Gastrocnemius medialis (tissue), 4 donors: ENCODE data around the gene GSTM3. TPM values are rescaled to one million over a fixed set of nuclear protein-coding genes. Genes with fewer than 3 reads are reported as not detected.

Experiments
- ATAC-seq, 2 donors: fragments of 150-250 bp; one replicate each; pipeline ENCODE4 v1.9.1; 2016
- DNase-seq, 2 donors: peaks; one replicate each; pipeline ENCODE4 v3.0.0-alpha.2; 2019
- H3K27ac ChIP-seq, 4 donors: fragments of 200-600 bp; sonication (generic); 1 replicate in 1 of 4; 2 replicates in 3 of 4; pipeline ENCODE4 v1.5.1; 2016 to 2018; ENCODE audit warnings: mild to moderate bottlenecking in 2 of 4, moderate library complexity in 1 of 4
- H3K27me3 ChIP-seq, 3 donors: fragments of 200-600 bp; sonication (generic) in 2 of 3; 1 replicate in 1 of 3; 2 replicates in 2 of 3; pipeline versions ENCODE4 v1.5.1 to v1.6.0; 2016 to 2019; ENCODE audit warnings: mild to moderate bottlenecking in 1 of 3, moderate library complexity in 1 of 3
- H3K36me3 ChIP-seq, 2 donors: fragments of 200-600 bp; sonication (generic) in 1 of 2; one replicate each; pipeline ENCODE4 v1.5.1; 2017 to 2018
- H3K4me1 ChIP-seq, 2 donors: fragments of 200-600 bp; sonication (generic) in 1 of 2; one replicate each; pipeline ENCODE4 v1.5.1; 2016 to 2017; ENCODE audit warnings: mild to moderate bottlenecking in 2 of 2
- H3K4me3 ChIP-seq, 4 donors: fragments of 200-600 bp; sonication (generic) in 3 of 4; 1 replicate in 1 of 4; 2 replicates in 3 of 4; pipeline ENCODE4 v1.5.1; 2016 to 2019; ENCODE audit warnings: mild to moderate bottlenecking in 2 of 4
- H3K9me3 ChIP-seq, 3 donors: fragments of 200-600 bp; sonication (generic) in 2 of 3; 1 replicate in 1 of 3; 2 replicates in 2 of 3; pipeline ENCODE4 v1.5.1; 2016 to 2019
- CTCF ChIP-seq, 5 experiments: fragments of 450-650 bp in 3 of 5; fragments of 200-600 bp in 2 of 5; sonication (generic) in 2 of 5; IDR thresholded peaks in 4 of 5; conservative IDR thresholded peaks in 1 of 5; 1 replicate in 4 of 5; 2 replicates in 1 of 5; pipeline ENCODE4 v1.5.1; 2016 to 2019; ENCODE audit warnings: antibody characterized with exemption in 5 of 5, mild to moderate bottlenecking in 3 of 5, moderate library complexity in 3 of 5
- POLR2A ChIP-seq, 2 donors: fragments of 450-650 bp; IDR thresholded peaks; one replicate each; pipeline ENCODE4 v1.6.1; 2017; ENCODE audit warnings: antibody characterized with exemption in 2 of 2, mild to moderate bottlenecking in 2 of 2, moderate library complexity in 2 of 2
- in situ Hi-C, 4 donors: fragments of 200-750 bp; cut with MboI; loops; one replicate each; pipeline versions ENCODE4 v1.15.0 to v1.8.0; 2017; ENCODE audit warnings: low sequenced_read_pairs in 4 of 4
- intact Hi-C: fragments of 100-400 bp; cut with DNase I; formaldehyde crosslinking; loops from one replicate; pipeline ENCODE4 v1.15.1; 2023; ENCODE audit warnings: low total_unique reads
- total RNA-seq, 4 donors: library from RNA; depleted of rRNA; stranded (reverse); fragments of >200 nt; gene quantifications; one replicate each; pipeline versions ENCODE4 v1.1.0 to v1.2.3, GENCODE V29; 2016

The GSTM3 gene
- total RNA-seq, 4 donors from 2014 or later = 54.2 to 85.6 (median 71.8) TPM

- TF ChIP-seq POLR2A (IDR thresholded peaks at IDR 0.05) (no peak), CTCF (IDR thresholded peaks at IDR 0.05 in 4 of 5, conservative IDR thresholded peaks at IDR 0.05 in 1 of 5) (no peak)
- in situ Hi-C loops = no loop called here
- Histone ChIP-seq H3K4me1 (no peaks in the 10 kb centered on the region), H3K27ac (no peak overlapping the region), H3K27me3 (no peaks in the 10 kb centered on the region), H3K9me3 (no peaks in the 10 kb centered on the region), H3K4me3 (no peak overlapping the region), H3K36me3 (peaks cover 0 to 19% of the 10 kb centered on the region in 2 donors)
- DNase-seq = peak in 1 of 2 donors; percentile 33
- peak in 1 of 2 donors; percentile 56 for ATAC-seq
- intact Hi-C loops = no loop called here
These were observed 7.5 kb downstream of the GSTM3 start for GRCh38 chr1:109733236-109733870.

- H3K36me3 ChIP-seq = peaks cover 0 to 11% of the 10 kb centered on the region in 2 donors
- H3K4me3 ChIP-seq = no peak overlapping the region
- ATAC-seq = no peak
- H3K27me3 ChIP-seq = no peaks in the 10 kb centered on the region
- intact Hi-C loops = no loop called here
- in situ Hi-C loops = no loop called here
- H3K4me1 ChIP-seq = no peaks in the 10 kb centered on the region
- no peak for DNase-seq
- H3K27ac ChIP-seq = no peak overlapping the region
- TF ChIP-seq CTCF (IDR thresholded peaks at IDR 0.05 in 4 of 5, conservative IDR thresholded peaks at IDR 0.05 in 1 of 5) (no peak), POLR2A (IDR thresholded peaks at IDR 0.05) (no peak)
- no peaks in the 10 kb centered on the region for H3K9me3 ChIP-seq
These were observed 8.4 kb downstream of the GSTM3 start for GRCh38 chr1:109732390-109732881.

- ATAC-seq = no peak
- Histone ChIP-seq H3K27ac (no peak overlapping the region), H3K4me3 (no peak overlapping the region), H3K9me3 (no peaks in the 10 kb centered on the region), H3K36me3 (no peaks in the 10 kb centered on the region), H3K27me3 (no peaks in the 10 kb centered on the region), H3K4me1 (no peaks in the 10 kb centered on the region)
- no peak for DNase-seq
- in situ Hi-C loops (no loop called here), intact Hi-C loops (no loop called here)
- no peak for TF ChIP-seq POLR2A (IDR thresholded peaks at IDR 0.05)
- no peak for TF ChIP-seq CTCF (IDR thresholded peaks at IDR 0.05 in 4 of 5, conservative IDR thresholded peaks at IDR 0.05 in 1 of 5)
These were observed 10.2 kb downstream of the GSTM3 start for GRCh38 chr1:109730666-109731065.

- no peaks in the 10 kb centered on the region for H3K9me3 ChIP-seq
- H3K27me3 ChIP-seq = no peaks in the 10 kb centered on the region
- in situ Hi-C loops (no loop called here), intact Hi-C loops (no loop called here)
- H3K4me3 ChIP-seq = no peak overlapping the region
- no peak overlapping the region for H3K27ac ChIP-seq
- TF ChIP-seq CTCF (IDR thresholded peaks at IDR 0.05 in 4 of 5, conservative IDR thresholded peaks at IDR 0.05 in 1 of 5) (no peak), POLR2A (IDR thresholded peaks at IDR 0.05) (no peak)
- H3K4me1 ChIP-seq = no peaks in the 10 kb centered on the region
- H3K36me3 ChIP-seq = no peaks in the 10 kb centered on the region
- ATAC-seq = no peak
- DNase-seq = no peak
These were observed 12.0 kb downstream of the GSTM3 start for GRCh38 chr1:109728870-109729269.
